CD4-positive, alpha-beta T cell treated with Interleukin-6 for 4 hours (primary cell): Measurements from ENCODE around the gene SLC2A13.
"Not testable (repeated sequence)": the region's sequence is repeated elsewhere in the genome, so short reads cannot be mapped to it uniquely, and the experiment has no call there.

Source experiments
- DNase-seq: peaks from one replicate; pipeline ENCODE4 v3.0.0-alpha.2; 2020; ENCODE audit warnings: mixed read lengths

Gene SLC2A13

DNA sequence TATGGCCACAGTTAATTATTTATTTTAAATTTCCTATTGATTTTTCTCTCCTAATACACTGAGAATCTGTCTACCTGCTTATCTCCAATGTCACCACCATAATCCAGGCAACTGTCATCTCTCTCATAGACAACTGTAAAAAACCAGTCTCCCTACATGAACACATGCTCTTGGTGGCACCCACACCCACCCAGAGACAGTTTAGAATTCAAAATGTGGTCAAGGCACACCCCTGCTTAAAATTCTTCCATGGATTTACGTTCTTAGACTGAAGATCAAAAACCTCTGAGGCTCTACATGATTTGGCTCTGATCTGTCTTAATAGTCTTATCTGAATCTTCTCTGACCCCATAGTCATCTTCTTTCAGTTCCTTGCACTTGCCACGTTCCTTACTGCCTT, 245.2 kb downstream of the SLC2A13 start:
- DNase-seq, result no peak

DNA sequence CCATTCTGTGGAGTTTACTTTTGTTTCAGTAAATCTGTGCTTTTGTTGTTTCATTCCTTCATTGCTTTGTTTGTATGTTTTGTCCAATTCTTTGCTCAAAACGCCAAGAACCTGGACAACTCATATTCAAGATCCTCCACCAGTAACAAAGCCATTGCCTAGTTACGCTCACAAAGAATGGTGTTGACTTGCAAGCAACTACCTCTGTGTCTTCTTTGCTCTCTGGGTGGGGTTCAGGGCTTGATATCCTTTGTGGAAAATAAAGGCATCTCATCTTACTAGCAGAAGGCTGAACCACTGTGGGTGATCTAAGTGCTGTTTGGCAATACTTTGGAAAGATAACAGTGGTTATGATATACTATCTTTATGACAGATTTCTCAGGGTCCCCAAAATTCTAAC, 252.9 kb downstream of the SLC2A13 start:
- DNase-seq, result no peak

- no peak for DNase-seq
These were observed 253.5 kb downstream of the SLC2A13 start for GRCh38 chr12:39852346-39852745.

DNA sequence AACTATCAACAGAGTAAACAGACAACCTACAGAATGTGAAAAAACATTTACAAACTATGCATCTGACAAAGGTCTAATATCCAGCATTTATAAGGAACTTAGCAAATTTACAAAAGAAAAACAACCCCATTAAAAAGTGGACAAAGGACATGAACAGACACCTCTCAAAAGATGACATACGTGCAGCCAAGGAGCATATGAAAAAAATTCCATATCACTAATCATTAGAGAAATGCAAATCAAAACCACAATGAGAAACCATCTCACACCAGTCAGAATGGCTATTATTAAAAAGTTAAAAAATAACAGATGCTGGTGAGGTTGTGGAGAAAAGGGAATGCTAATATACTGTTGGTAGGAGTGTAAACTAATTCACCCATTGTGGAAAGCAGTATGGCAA, 257.7 kb downstream of the SLC2A13 start:
- not testable (repeated sequence) for DNase-seq

- DNase-seq, result no peak
These were observed 258.8 kb downstream of the SLC2A13 start for GRCh38 chr12:39846971-39847650.

DNA sequence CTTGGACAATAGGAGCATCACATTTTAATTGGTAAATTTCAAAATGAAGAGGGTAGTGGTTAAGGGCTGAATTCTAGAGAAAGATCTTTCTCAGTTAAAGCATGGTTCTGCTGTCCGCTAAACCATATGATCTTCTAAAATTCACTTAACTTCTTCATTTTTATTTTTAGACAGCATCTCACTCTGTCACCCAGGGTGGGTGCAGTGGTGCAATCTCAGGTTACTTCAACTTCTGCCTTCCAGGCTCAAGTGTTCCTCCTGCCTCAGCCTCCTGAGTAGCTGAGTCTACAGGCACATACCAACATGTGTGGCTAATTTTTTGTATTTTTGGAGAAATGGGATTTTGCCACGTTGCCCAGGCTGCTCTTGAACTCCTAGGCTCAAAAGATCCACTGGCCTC, 259.6 kb downstream of the SLC2A13 start:
- DNase-seq, result no peak

DNA sequence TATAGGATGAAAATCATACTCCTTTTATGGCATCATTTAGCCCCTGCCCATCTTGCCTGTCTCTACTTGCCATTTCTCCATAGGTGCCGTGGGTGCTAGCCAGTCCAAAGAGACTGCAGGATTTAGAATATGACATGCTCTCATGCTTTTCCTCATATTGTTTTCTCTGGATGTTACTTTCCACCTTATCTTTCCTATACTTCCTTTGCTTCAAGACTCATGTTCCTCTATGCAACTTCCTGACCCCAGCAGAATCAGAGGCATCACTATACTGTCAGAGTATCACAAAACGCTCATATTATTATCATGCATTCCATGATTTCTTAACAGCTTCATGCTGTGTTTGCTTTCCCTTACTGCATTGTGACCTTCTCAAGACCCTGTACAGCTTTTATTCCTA, 265.5 kb downstream of the SLC2A13 start:
- DNase-seq, result no peak

- no peak for DNase-seq
These were observed 266.8 kb downstream of the SLC2A13 start for GRCh38 chr12:39839072-39839471.

- no peak for DNase-seq
These were observed 270.1 kb downstream of the SLC2A13 start for GRCh38 chr12:39835517-39836489.

DNA sequence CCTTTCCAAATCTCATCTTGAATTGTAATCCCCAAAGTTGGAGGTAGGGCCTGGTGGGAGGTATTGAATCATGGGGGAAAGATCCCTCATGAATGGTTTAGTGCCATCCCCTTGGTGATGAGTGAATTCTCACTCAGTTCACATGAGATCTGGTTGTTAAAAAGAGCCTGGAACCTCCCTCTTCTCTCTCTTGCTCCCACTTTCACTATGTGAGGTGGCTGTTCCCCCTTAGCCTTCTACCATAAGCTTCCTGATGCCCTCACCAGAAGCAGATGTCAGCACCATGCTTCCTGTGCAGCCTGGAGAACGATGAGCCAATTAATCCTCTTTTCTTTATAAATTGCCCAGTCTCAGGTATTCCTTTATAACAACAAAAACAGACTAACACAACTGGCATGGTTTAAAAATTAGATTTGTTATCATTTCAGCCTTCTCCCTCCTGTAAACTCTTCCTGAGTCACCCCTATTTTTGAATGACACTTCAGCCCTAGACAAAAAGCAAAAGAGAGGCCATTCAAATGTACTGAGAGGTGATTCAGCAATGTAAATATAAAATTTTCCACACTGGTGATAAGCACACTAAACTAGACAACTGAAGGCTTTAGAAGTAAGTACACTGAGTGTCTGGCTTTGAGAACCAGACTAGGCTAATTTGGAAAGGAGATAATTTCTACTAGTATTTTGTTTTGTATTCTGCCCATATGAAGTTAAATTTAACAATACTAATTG, 274.1 kb downstream of the SLC2A13 start:
- no peak for DNase-seq

DNA sequence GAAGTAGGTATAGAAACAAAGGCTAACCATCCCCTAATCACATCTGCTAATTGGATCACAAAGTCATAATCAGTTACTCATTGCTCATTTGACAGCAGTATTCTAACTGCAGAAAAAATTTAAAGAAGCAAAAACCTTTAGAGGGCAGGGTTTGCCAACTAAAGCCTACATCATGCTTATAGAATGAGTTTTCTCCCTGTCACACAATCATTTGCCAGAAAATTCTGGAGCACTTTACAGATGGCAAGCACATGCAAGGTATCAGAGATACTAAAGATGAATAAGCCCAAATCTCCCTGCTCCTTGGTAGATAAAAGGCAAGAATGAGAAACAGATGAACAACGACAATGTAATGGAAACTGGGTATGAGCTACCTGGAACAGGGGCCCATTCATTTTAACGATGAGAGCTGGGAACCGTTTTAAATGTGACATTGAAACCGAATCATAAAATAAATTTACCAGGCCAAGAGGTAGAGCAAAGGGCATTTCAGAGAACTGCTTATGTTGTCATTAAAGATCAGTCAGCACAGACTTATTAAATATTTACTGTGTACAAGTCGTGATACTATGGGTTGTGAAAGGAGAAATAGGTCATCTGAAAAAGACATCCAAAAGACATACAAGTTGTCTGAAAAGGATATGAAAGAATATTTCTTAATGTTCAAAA, 274.9 kb downstream of the SLC2A13 start:
- DNase-seq, result no peak

DNA sequence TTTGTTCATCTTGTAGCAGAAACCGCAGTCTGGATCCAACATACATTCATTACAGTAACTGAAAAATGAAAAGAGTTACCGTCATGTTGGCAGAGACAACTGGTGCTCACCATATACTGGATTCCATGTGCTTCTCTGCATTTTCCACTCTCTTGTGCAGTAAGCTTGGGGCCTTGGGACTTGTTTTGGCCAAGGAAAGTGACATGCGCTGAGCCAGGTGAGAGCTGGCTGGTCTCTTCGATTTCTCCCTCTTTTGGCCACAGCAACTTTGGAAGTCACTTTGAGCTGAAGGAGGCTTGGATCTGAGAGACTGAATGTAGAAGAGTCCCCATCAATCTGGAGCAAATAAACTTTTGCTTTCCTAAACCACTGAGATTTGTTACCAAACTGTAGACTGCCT, 275.7 kb downstream of the SLC2A13 start:
- no peak for DNase-seq

DNA sequence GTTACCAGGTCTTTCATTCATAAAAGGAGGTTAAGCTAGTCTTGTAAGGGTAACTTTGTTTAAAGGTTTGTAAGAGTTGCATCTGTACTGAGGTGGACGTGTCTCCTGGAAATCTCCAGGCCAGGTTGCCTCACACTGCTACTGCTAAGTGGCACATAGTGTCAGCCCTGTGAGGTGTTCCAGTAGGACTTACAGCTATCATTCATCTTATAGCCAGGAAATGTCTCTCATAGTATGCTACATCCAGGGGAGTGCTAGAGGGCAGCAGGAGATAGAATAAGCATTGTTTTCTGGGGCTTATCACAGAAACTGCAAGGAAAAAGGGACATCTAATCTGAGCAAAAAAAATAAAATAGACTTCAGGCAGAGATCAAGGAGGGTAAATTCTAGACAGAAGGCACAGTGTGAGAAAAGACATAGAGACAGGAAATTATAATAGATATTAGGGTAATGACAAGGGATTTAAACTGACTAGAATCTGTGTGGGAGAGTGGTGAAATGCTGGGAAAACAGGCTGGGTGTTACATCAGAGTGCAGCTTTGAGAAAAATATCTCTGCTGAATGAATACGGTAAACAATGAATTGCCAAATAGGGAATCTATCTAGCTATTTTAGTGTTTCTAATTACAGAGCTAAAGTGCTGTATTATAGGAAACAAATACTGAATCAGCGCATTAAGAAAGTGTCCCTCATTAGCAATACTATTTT, 281.2 kb downstream of the SLC2A13 start:
- DNase-seq, result no peak

GRCh38 chr12:39816671-39817185, 289.2 kb downstream of the SLC2A13 start:
- DNase-seq, result no peak

GRCh38 chr12:39815746-39816145, 290.1 kb downstream of the SLC2A13 start:
- DNase-seq, result no peak

DNA sequence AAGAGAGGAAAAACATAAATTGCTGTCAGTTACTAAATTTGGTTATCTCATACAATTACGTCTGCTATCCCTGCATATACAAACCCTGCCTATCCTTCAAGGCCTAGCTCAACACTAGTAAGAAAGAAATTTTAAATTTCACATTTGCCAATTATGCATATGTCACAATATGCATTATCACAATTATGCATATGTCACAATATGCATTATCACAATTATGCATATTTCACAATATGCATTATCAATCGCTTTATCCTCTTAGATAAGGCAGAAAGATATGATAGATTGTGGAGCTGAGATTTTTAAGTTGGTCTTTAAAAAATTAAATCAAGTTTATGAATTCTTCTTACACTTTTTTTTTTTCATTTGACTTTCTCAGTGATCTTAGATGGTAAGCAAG, 291.3 kb downstream of the SLC2A13 start:
- DNase-seq, result no peak

DNA sequence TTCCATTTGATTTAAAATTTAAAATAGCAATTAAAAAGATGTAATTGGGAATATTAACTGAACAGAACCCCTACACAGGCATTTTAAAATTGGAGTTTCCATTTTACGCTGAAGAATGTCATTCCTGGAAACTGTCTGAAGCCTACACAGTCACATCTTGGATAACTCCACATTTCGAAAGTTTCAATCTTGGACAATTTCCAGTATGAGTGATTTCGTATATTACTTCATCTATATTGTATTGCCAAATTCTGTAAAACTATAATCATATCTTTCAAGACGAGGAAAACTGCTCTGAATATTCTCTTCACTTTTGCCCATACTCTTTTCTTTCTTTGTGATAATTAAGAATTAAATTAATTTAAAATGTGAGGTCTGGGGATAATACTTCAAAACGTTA, 292.1 kb downstream of the SLC2A13 start:
- DNase-seq, result no peak

DNA sequence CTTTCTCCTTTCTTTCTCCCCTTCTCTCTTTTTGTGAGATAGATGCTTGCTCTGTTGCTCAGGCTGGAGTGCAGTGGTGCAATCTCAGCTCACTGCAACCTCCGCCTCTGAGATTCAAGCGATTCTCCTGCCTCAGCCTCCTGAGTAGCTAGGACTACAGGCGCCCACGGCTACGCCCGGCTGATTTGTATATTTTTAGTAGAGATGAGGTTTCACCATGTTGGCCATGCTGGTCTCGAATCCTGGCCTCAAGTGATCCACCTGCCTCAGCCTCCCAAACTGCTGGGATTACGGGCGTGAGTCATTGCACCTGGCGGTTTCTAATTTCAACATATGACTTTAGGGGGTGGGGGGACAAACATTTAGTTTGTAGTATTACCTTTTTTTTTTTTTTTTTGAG, 293.4 kb downstream of the SLC2A13 start:
- not testable (repeated sequence) for DNase-seq

DNA sequence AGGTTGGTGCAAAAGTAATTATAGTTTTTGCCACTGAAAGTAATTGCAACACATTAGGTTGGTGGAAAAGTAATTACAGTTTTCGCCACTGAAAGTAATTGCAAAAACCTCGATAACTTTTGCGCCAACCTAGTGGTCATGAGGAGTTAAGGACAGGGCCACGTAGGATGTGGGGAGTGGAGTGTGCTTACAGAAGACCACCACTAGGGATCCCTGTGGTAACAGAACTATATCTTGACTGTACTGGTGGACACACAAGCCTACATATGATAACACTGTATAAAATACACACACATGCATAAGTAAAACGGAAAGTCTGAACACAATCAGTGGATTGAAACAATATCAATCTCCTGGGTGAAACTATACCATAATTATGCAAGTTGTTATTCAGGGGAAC, 298.8 kb downstream of the SLC2A13 start:
- DNase-seq, result no peak

DNA sequence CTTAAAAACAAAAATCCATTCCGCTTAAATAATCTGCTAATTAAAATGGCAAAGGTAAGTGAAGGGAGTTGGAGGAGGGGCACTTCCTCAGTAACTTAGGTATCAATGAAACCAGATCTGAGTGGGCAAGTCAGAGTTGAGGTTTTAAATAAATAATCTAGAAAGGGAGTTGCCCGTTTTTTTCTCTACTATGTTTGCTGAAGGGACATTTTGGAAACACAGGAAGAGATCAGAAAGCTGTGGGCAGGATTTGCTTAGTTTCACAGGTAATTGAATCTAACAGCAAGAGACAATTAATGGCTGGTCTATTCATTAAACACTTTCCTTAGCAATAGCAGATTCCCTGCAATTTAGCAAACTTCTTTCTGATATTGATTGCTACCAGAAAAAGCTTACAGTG, 300.2 kb downstream of the SLC2A13 start:
- no peak for DNase-seq

- DNase-seq, result no peak
These were observed 301.0 kb downstream of the SLC2A13 start for GRCh38 chr12:39804898-39805297.

- DNase-seq, result no peak
These were observed 301.4 kb downstream of the SLC2A13 start for GRCh38 chr12:39804479-39804878.
